Measurements from ENCODE around the gene DAPK1.
A peak's percentile ranks its signal among the peaks of the same experiment; 100 is the strongest.

Gene DAPK1

DNA sequence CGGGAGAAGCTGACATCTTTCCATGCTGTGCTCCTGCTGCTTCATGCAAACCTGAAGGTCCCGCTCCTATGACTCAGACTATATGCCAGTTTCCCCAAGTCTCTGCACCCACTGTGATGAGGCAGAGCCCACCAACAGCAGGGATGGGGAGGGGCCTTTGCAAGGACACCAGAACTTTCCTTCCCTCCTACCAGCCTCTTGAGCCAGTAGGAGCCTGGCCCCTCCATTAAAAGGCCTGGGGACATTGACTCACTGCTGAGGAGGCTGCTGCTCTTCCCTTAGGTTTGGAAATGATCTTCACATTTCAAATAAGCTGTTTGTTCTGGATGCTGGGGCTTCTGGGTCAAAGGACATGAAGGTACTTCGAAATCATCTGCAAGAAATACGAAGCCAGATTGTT is 202.2 kb downstream of the DAPK1 start:
- no peak for DNase-seq

- no peak for DNase-seq
Observed at GRCh38 chr9:87701491-87701890, 203.8 kb downstream of the DAPK1 start.

GRCh38 chr9:87701931-87702421 is 204.3 kb downstream of the DAPK1 start:
- peak; percentile 61 for DNase-seq

GRCh38 chr9:87702921-87703320 is 205.3 kb downstream of the DAPK1 start:
- no peak for DNase-seq

DNA sequence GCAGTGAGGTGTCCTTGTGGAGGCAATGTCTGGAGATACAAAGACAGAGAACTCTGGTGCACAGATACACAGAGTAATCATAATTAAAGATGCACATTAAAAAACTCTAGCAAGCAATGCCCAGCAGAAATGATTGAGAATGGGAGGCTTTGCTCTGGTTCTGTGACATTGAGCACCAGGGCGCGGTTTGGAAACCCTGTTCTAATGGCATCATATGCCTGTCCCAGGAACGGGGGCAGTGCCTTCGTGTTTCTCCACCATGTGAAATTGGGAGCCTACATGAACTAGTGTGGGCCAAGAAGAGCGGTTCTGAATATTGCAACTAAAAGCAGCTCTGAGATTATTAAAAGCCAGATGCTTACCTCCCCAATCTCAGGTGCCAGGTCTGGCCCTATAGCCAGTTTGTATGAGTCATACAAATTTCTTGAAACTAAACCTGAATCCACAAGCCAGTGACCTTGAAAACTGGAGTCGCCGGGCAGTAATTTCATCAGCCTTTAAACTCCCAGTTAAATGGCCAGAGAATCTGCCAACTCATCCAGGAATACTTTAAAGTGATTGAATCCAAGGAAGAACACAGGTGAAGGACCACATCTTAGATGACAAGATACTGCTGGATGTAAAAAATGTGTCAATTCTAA is 206.1 kb downstream of the DAPK1 start:
- peak; percentile 50 for DNase-seq

DNA sequence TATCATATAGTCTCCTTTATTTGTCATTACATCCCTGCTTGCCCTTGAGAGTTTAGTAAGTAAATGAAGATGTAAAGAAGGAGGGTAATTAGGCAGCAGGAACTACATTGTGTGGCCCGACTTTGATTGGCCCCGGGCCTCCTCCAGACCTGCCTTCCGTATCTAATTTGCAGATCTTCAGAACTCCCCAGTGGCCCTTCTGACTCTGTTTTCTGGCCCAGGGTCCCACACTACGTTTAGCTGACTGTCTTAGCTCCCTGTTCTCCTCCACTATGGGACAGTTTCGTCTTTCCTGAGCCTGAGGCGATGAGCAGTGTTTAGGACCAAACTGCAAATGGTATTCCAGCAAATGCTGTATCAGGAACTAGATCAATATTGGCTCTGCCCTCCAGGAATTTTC is 206.7 kb downstream of the DAPK1 start:
- DNase-seq, result no peak

GRCh38 chr9:87706066-87706739 is 208.5 kb downstream of the DAPK1 start:
- DNase-seq, result no peak

DNA sequence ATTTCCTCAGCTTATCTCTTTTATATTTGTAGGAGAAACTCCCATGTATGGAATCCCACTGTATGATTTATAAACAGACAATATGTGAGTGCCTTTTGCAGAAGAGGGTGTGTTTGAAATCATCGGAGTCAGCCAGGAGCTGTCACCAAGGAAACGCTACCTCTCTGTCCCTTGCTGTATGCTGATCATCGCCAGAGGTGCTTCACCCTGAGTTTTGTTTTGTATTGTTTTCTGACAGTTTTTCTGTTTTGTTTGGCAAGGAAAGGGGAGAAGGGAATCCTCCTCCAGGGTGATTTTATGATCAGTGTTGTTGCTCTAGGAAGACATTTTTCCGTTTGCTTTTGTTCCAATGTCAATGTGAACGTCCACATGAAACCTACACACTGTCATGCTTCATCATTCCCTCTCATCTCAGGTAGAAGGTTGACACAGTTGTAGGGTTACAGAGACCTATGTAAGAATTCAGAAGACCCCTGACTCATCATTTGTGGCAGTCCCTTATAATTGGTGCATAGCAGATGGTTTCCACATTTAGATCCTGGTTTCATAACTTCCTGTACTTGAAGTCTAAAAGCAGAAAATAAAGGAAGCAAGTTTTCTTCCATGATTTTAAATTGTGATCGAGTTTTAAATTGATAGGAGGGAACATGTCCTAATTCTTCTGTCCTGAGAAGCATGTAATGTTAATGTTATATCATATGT is 210.3 kb downstream of the DAPK1 start:
- DNase-seq, result no peak

DNA sequence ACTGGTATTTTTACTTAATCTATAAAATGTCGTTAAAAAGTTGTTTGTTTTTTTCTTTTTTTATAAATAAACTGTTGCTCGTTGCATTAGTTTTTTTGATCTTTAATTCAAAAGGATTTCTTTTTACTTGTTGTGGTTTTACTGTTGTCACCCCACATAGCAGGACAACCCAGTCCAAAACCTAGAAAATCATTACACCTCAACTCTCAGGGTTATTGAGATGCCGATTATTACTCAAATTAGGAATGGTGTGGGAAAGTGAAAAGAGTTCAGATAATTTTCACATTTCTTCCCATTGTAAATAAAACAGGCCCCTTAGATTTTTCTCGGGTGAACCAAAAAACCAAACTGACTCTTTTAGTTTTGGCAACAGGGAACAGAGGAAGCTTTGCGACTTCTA is 210.9 kb downstream of the DAPK1 start:
- DNase-seq, result no peak

DNA sequence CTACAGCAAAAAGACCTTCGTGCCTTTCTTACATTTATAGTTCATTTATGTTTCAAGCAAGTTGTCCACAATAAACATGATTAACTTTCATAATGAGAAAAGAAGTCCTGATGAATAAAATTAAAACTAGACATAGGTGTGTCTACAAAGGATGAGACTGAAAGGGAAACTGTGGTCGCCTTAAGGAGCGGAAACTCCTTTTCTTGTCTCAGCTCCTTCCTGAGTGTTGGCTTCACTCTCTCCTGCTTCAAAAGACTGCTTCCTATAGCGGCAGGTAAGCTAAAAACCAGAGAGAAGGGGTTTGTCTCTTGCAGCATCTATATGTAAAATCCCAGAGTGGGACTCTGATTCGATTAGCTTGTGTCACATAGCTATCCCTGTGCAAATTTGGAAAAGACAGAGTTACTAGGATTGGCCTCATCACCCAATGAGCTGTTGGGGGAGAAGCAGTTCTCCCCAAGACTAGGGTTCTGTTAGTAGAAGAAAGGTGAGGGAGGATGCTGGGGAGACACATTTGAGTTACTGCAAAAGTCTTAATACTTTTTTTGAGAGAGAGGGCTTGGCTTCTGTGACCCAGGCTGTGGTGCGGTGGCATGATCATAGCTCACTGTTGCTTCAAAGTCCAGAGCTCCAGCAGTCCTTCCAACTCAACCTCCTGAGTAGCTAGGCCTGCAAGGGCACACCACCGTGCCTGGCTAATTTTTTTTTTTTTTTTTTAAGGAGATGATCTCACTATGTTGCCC is 211.5 kb downstream of the DAPK1 start:
- no peak for DNase-seq

GRCh38 chr9:87710443-87710842 is 212.8 kb downstream of the DAPK1 start:
- no peak for DNase-seq

GRCh38 chr9:87711857-87712800 is 214.5 kb downstream of the DAPK1 start:
- DNase-seq, result peak; percentile 62

DNA sequence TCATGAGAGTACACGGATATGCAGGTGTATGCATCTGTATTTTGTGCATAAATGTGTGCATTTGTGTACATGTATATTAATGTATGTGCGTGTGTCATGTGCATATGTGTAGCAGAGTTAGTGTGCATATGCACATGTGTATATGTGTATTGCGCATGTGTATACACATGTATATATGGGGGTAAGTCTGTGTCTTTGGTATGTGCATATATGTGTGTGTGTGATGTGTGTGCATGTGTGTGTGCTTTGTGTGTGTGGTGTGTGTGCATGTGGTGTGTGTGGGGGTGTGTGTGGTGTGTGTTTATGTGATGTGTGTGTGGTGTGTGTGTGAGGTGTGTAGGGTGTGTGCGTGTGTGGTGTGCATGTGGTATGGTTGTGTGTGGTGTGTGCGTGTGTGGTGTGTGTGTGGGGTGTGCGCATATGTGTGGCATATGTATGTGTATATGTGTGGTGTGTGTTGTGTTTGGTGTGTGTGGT is 215.2 kb downstream of the DAPK1 start:
- DNase-seq, result no peak

GRCh38 chr9:87713278-87713987 is 215.8 kb downstream of the DAPK1 start:
- peak; percentile 91 for DNase-seq

DNA sequence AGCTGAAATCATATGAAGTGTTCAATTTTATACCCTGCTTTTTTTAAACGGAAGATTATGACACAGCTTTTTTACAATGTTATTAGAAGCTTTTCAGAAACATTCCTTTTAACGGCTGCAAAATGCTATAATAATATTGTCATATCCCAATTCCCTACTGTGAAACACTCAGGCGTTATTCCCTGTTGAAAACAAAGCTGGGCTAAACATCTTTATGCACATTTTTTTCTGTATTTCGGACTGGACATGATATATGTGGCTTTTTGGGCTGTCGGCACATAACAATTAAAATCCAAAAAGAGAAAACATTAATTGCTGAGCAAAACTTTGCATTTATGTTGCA is 216.3 kb downstream of the DAPK1 start:
- DNase-seq, result no peak

DNA sequence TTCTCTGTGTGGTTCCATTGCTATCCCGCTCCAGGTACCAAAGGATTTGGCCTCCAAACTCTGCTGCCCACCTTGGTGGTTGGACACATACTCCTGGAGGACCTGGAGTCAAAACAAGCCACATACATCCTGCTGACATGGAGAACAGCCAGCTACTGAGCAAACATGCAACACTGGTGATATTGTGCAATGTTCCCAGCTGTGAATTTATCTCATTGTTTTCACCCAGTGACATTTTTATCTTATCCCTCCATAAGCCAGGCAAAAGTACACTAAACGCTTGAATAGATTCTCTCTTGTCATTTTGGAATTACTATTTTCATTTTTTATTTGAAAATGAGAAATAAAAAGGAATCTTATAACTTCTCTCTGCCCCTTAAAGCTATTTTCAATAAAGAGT is 217.2 kb downstream of the DAPK1 start:
- no peak for DNase-seq

GRCh38 chr9:87716141-87716540 is 218.5 kb downstream of the DAPK1 start:
- no peak for DNase-seq

DNA sequence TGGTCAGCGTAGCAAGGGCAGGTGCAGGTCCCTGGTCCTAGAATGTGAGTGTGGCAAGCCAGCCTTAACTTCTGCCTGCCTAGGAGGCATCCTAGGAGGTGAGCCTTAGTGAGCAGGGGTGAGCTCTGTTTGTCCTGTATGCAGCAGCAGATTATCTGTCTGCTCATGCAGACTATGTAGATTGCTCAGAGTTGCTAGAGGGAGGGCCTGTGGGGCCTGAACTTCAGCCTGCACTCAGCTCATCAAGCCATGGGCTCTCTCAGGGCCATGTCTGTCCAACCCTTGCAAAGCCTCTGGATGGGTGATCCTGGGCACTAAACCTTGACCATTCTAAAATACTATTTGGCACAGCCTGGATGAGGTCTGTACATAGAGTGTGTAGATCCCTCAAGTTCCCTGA is 219.8 kb downstream of the DAPK1 start:
- DNase-seq, result no peak

- no peak for DNase-seq
Observed at GRCh38 chr9:87718231-87718630, 220.6 kb downstream of the DAPK1 start.

- DNase-seq, result no peak
Observed at GRCh38 chr9:87718852-87719612, 221.4 kb downstream of the DAPK1 start.

GRCh38 chr9:87720173-87720572 is 222.5 kb downstream of the DAPK1 start:
- DNase-seq, result no peak
